Lung (tissue), 12 donors: ENCODE results near the gene RAPGEF2. TPM values are rescaled to one million over a fixed set of nuclear protein-coding genes. Genes with fewer than 3 reads are reported as not detected.
"Not testable (repeated sequence)": the region's sequence is repeated elsewhere in the genome, so short reads cannot be mapped to it uniquely, and the experiment has no call there.

Experiments
- ATAC-seq: fragments of 200-7000 bp; cut with Tn5 transposase; one replicate; pipeline ENCODE4 v1.9.1; 2020; ENCODE audit warnings: moderate number of reproducible peaks; ENCODE audit not compliant: insufficient read depth, low FRiP score
- DNase-seq, 3 donors: peaks; one replicate each; pipeline ENCODE4 v3.0.0-alpha.2; 2013 to 2017
- H3K27ac ChIP-seq, 2 donors: one replicate each; pipeline ENCODE4 v1.5.1; 2013; ENCODE audit warnings: mild to moderate bottlenecking in 2 of 2, moderate library complexity in 2 of 2, control low read depth in 1 of 2, inconsistent platforms in 1 of 2, low read depth in 1 of 2, low read length in 1 of 2
- H3K27me3 ChIP-seq, 3 donors: one replicate each; pipeline ENCODE4 v1.5.1; 2013; ENCODE audit warnings: low read length in 2 of 3; ENCODE audit not compliant: control insufficient read depth in 3 of 3, insufficient read depth in 3 of 3
- H3K36me3 ChIP-seq, 4 donors: one replicate each; pipeline ENCODE4 v1.5.1; 2013; ENCODE audit warnings: low read length in 4 of 4, mild to moderate bottlenecking in 1 of 4, moderate library complexity in 1 of 4; ENCODE audit not compliant: control insufficient read depth in 4 of 4, insufficient read depth in 4 of 4
- H3K4me1 ChIP-seq, 5 donors: one replicate each; pipeline ENCODE4 v1.5.1; 2013; ENCODE audit warnings: low read length in 5 of 5, mild to moderate bottlenecking in 2 of 5, moderate library complexity in 1 of 5; ENCODE audit not compliant: control insufficient read depth in 5 of 5, insufficient read depth in 5 of 5
- H3K4me3 ChIP-seq: one replicate; pipeline ENCODE4 v1.5.1; 2013; ENCODE audit warnings: mild to moderate bottlenecking, control low read depth, moderate library complexity
- H3K9ac ChIP-seq, 2 donors: one replicate each; pipeline ENCODE4 v1.5.1; 2013; ENCODE audit warnings: low read length in 2 of 2, control low read depth in 1 of 2; ENCODE audit not compliant: insufficient read depth in 1 of 2
- H3K9me3 ChIP-seq, 4 donors: one replicate each; pipeline ENCODE4 v1.5.1; 2013; ENCODE audit warnings: low read length in 3 of 4, mild to moderate bottlenecking in 1 of 4, moderate library complexity in 1 of 4; ENCODE audit not compliant: control insufficient read depth in 4 of 4, insufficient read depth in 3 of 4
- CTCF ChIP-seq: IDR thresholded peaks from 2 replicates; pipeline ENCODE4 v1.5.1; 2012; ENCODE audit warnings: mild to moderate bottlenecking; ENCODE audit errors: control extremely low read depth, extremely low read depth
- WGBS, 2 donors: extraction: QIAGEN DNeasy Blood & Tissue Kit; methylation state at CpG; one replicate each; pipeline ENCODE4 v1.1.7; 2013; 5-methylcytosine and 5-hydroxymethylcytosine counted together
- polyA plus RNA-seq, 2 donors: library from polyadenylated mRNA; stranded (reverse); fragments of 200-250 nt; gene quantifications; one replicate each; pipeline ENCODE4 v1.2.1, GENCODE V29; 2013
- total RNA-seq, 2 donors: library from RNA; depleted of rRNA in 1 of 2; stranded (reverse); fragments of >200 nt in 1 of 2; gene quantifications; one replicate each; pipeline ENCODE4 v1.2.1, GENCODE V29; 2014 to 2021
- donor health status: control.
- donor health status: control.
- donor health status: Bipolar disorder and iron deficiency.
- donor health status: healthy.
- donor health status: DM: yes; HTN: yes; CAD: no.

Gene RAPGEF2
- total and polyA plus RNA-seq, 4 donors, result 8.6 to 88.7 (median 32.2) TPM

- peak in 2 of 3 donors; percentile 76 to 77 for DNase-seq
- 55 to 68% methylated on average over 7 of the region's 7 CpGs for WGBS, 2 donors
- no peak for TF ChIP-seq CTCF
- no peak overlapping the region for H3K4me3 ChIP-seq
- peaks cover 0 to 6% (median 2%) of the 10 kb centered on the region in 4 donors for H3K36me3 ChIP-seq
- H3K27ac ChIP-seq, result peak overlapping the region in 1 of 2 donors; percentile 72
- peak overlapping the region in 1 of 2 donors; percentile 57 for H3K9ac ChIP-seq
- no peaks in the 10 kb centered on the region for H3K9me3 ChIP-seq
- H3K27me3 ChIP-seq, result no peaks in the 10 kb centered on the region
- peaks cover 0 to 24% (median 5%) of the 10 kb centered on the region in 5 donors for H3K4me1 ChIP-seq
- ATAC-seq, result no peak
These were observed 145.7 kb downstream of the RAPGEF2 start for GRCh38 chr4:159248384-159249178.

- H3K27me3 ChIP-seq, result no peaks in the 10 kb centered on the region
- no peak for TF ChIP-seq CTCF
- H3K36me3 ChIP-seq, result peaks cover 0 to 8% (median 1%) of the 10 kb centered on the region in 4 donors
- WGBS, 2 donors, result 96 to 99% methylated on average over 32 to 35 of the region's 35 CpGs
- peaks cover 0 to 24% (median 5%) of the 10 kb centered on the region in 5 donors for H3K4me1 ChIP-seq
- ATAC-seq, result no peak
- DNase-seq, result no peak
- H3K9ac ChIP-seq, result no peak overlapping the region
- H3K4me3 ChIP-seq, result no peak overlapping the region
- H3K27ac ChIP-seq, result no peak overlapping the region
- H3K9me3 ChIP-seq, result no peaks in the 10 kb centered on the region
These were observed 148.0 kb downstream of the RAPGEF2 start for GRCh38 chr4:159250751-159251325.

- H3K27me3 ChIP-seq, ATAC-seq, H3K36me3 ChIP-seq, DNase-seq, H3K4me3 ChIP-seq, H3K9me3 ChIP-seq, H3K9ac ChIP-seq: not testable (repeated sequence)
- H3K27ac ChIP-seq, result peak overlapping the region in 1 of 2 donors; percentile 82
- peaks cover 0 to 24% (median 5%) of the 10 kb centered on the region in 5 donors for H3K4me1 ChIP-seq
- 89 to 99% methylated on average over 14 of the region's 14 CpGs for WGBS, 2 donors
These were observed 148.7 kb downstream of the RAPGEF2 start for GRCh38 chr4:159251580-159251979.

- Histone ChIP-seq H3K9ac (no peak overlapping the region), H3K4me1 (peaks cover 0 to 24% (median 5%) of the 10 kb centered on the region in 5 donors), H3K27me3 (no peaks in the 10 kb centered on the region), H3K36me3 (peaks cover 0 to 8% (median 1%) of the 10 kb centered on the region in 4 donors), H3K27ac (no peak overlapping the region), H3K4me3 (no peak overlapping the region), H3K9me3 (no peaks in the 10 kb centered on the region)
- TF ChIP-seq CTCF, result no peak
- ATAC-seq (no peak), DNase-seq (peak; percentile 35 to 88 (median 86))
- 43 to 45% methylated on average over 4 of the region's 4 CpGs for WGBS, 2 donors
These were observed 149.6 kb downstream of the RAPGEF2 start for GRCh38 chr4:159252491-159252890.
